Naive B cell (primary cell): Measurements from ENCODE around the gene USP33. TPM values are rescaled to one million over a fixed set of nuclear protein-coding genes. Genes with fewer than 3 reads are reported as not detected.
"Not testable (repeated sequence)": the region's sequence is repeated elsewhere in the genome, so short reads cannot be mapped to it uniquely, and the experiment has no call there.

Source experiments
- ATAC-seq, 2 donors: fragments of 150-1000 bp; cut with Tn5 transposase; 2 replicates each; pipeline ENCODE4 v1.10.0; 2021; ENCODE audit warnings: low read depth in 2 of 2, mild to moderate bottlenecking in 2 of 2, moderate library complexity in 2 of 2
- DNase-seq: peaks from one replicate; pipeline ENCODE4 v3.0.0; 2022
- H3K27ac Mint-ChIP-seq, 6 donors: one replicate each; pipeline ENCODE4 v1.8.0; 2020 to 2022; ENCODE audit warnings: mild to moderate bottlenecking in 6 of 6, mixed read lengths in 6 of 6, moderate library complexity in 5 of 6, inconsistent platforms in 2 of 6
- H3K27me3 Mint-ChIP-seq, 3 donors: one replicate each; pipeline ENCODE4 v1.8.0; 2021 to 2022; ENCODE audit warnings: mixed read lengths in 3 of 3, mild to moderate bottlenecking in 1 of 3
- H3K36me3 Mint-ChIP-seq, 2 donors: one replicate each; pipeline ENCODE4 v1.8.0; 2020 to 2022; ENCODE audit warnings: mixed read lengths in 2 of 2, inconsistent platforms in 1 of 2, mild to moderate bottlenecking in 1 of 2
- H3K4me1 Mint-ChIP-seq, 3 donors: one replicate each; pipeline ENCODE4 v1.8.0; 2020 to 2022; ENCODE audit warnings: mixed read lengths in 3 of 3, inconsistent platforms in 1 of 3, mild to moderate bottlenecking in 1 of 3, moderate library complexity in 1 of 3
- H3K4me3 Mint-ChIP-seq, 8 donors: one replicate each; pipeline ENCODE4 v1.8.0; 2020 to 2022; ENCODE audit warnings: mild to moderate bottlenecking in 8 of 8, mixed read lengths in 8 of 8, moderate library complexity in 8 of 8, inconsistent platforms in 2 of 8
- H3K9me3 Mint-ChIP-seq, 7 donors: one replicate each; pipeline ENCODE4 v1.8.0; 2020 to 2022; ENCODE audit warnings: mixed read lengths in 7 of 7, mild to moderate bottlenecking in 5 of 7, inconsistent platforms in 2 of 7, moderate library complexity in 1 of 7
- polyA plus RNA-seq, 6 donors: library from polyadenylated mRNA; unstranded; fragments of 300-500 nt; fragmentation: Illumina TruSeq; gene quantifications; one replicate each; pipeline ENCODE4 v1.2.3, GENCODE V29; 2021; ENCODE audit warnings: low read depth in 6 of 6

Gene USP33
- polyA plus RNA-seq, 6 donors from 2014 or later = 31.1 to 43.1 (median 37.6) TPM

GRCh38 chr1:77762072-77762476 lies 2.4 kb upstream of the USP33 start:
- Mint-ChIP-seq H3K27me3 (peaks cover 0 to 8% (median 0%) of the 10 kb centered on the region in 3 donors), H3K9me3 (no peaks in the 10 kb centered on the region), H3K36me3 (no peaks in the 10 kb centered on the region), H3K27ac (peak overlapping the region in 1 of 6 donors; percentile 52), H3K4me3 (peak overlapping the region in 1 of 8 donors; percentile 48), H3K4me1 (peaks cover 11 to 22% (median 13%) of the 10 kb centered on the region in 3 donors)
- ATAC-seq = no peak
- no peak for DNase-seq

- ATAC-seq (no peak), DNase-seq (no peak)
- H3K4me1 Mint-ChIP-seq = peaks cover 25 to 50% (median 40%) of the 10 kb centered on the region in 3 donors
- peak overlapping the region in 2 of 6 donors; percentile 59 to 90 for H3K27ac Mint-ChIP-seq
- H3K4me3 Mint-ChIP-seq = peak overlapping the region in 6 of 8 donors; percentile 23 to 94 (median 76)
- peaks cover 0 to 8% (median 0%) of the 10 kb centered on the region in 3 donors for H3K27me3 Mint-ChIP-seq
- H3K36me3 Mint-ChIP-seq = no peaks in the 10 kb centered on the region
- no peaks in the 10 kb centered on the region for H3K9me3 Mint-ChIP-seq
Measured at GRCh38 chr1:77757603-77758002, 2.0 kb downstream of the USP33 start.

GRCh38 chr1:77757066-77757584 lies 2.5 kb downstream of the USP33 start:
- Mint-ChIP-seq H3K9me3 (no peaks in the 10 kb centered on the region), H3K36me3 (no peaks in the 10 kb centered on the region), H3K27me3 (peaks cover 0 to 6% (median 0%) of the 10 kb centered on the region in 3 donors), H3K27ac (peak overlapping the region in 3 of 6 donors; percentile 18 to 90 (median 59)), H3K4me1 (peaks cover 25 to 50% (median 40%) of the 10 kb centered on the region in 3 donors), H3K4me3 (peak overlapping the region in 6 of 8 donors; percentile 62 to 94 (median 76))
- no peak for DNase-seq
- no peak for ATAC-seq

- Mint-ChIP-seq H3K4me3 (peak overlapping the region in 1 of 8 donors; percentile 16), H3K27ac (peak overlapping the region in 5 of 6 donors; percentile 57 to 90 (median 70)), H3K27me3 (no peaks in the 10 kb centered on the region), H3K9me3 (no peaks in the 10 kb centered on the region), H3K36me3 (no peaks in the 10 kb centered on the region), H3K4me1 (peaks cover 25 to 54% (median 40%) of the 10 kb centered on the region in 3 donors)
- DNase-seq (no peak), ATAC-seq (no peak)
Measured at GRCh38 chr1:77756052-77756754, 3.4 kb downstream of the USP33 start.

- peaks cover 32 to 52% (median 44%) of the 10 kb centered on the region in 3 donors for H3K4me1 Mint-ChIP-seq
- H3K27ac Mint-ChIP-seq = not testable (repeated sequence)
Measured at GRCh38 chr1:77749489-77749888, 10.2 kb downstream of the USP33 start.

GRCh38 chr1:77744576-77744975 lies 15.1 kb downstream of the USP33 start:
- Mint-ChIP-seq H3K4me3 (no peak overlapping the region), H3K27me3 (no peaks in the 10 kb centered on the region), H3K27ac (no peak overlapping the region), H3K36me3 (peaks cover 0 to 8% of the 10 kb centered on the region in 2 donors), H3K4me1 (peaks cover 25 to 40% (median 33%) of the 10 kb centered on the region in 3 donors), H3K9me3 (no peaks in the 10 kb centered on the region)
- ATAC-seq = no peak
- DNase-seq = no peak

More at GRCh38 chr1:77749489-77749888, 10.2 kb downstream of the USP33 start:
- DNase-seq, H3K27me3 Mint-ChIP-seq, H3K9me3 Mint-ChIP-seq, ATAC-seq, H3K4me3 Mint-ChIP-seq, H3K36me3 Mint-ChIP-seq: not testable (repeated sequence)

GRCh38 chr1:77742011-77742555 lies 17.6 kb downstream of the USP33 start:
- H3K4me1 Mint-ChIP-seq = peaks cover 14 to 22% (median 22%) of the 10 kb centered on the region in 3 donors

GRCh38 chr1:77741316-77741715 lies 18.3 kb downstream of the USP33 start:
- Mint-ChIP-seq H3K27me3 (no peaks in the 10 kb centered on the region), H3K27ac (no peak overlapping the region), H3K4me3 (no peak overlapping the region), H3K9me3 (no peaks in the 10 kb centered on the region), H3K36me3 (peaks cover 0 to 16% of the 10 kb centered on the region in 2 donors), H3K4me1 (peaks cover 14 to 18% (median 15%) of the 10 kb centered on the region in 3 donors)
- DNase-seq = no peak
- ATAC-seq = no peak

More at GRCh38 chr1:77742011-77742555, 17.6 kb downstream of the USP33 start:
- ATAC-seq = no peak
- DNase-seq = no peak
- H3K27ac Mint-ChIP-seq = peak overlapping the region in 2 of 6 donors; percentile 60 to 66
- no peaks in the 10 kb centered on the region for H3K27me3 Mint-ChIP-seq
- no peaks in the 10 kb centered on the region for H3K9me3 Mint-ChIP-seq
- no peak overlapping the region for H3K4me3 Mint-ChIP-seq
- H3K36me3 Mint-ChIP-seq = peaks cover 0 to 16% of the 10 kb centered on the region in 2 donors

- H3K4me3 Mint-ChIP-seq = no peak overlapping the region
- DNase-seq (no peak), ATAC-seq (no peak)
- H3K27me3 Mint-ChIP-seq = no peaks in the 10 kb centered on the region
- peaks cover 0 to 2% (median 0%) of the 10 kb centered on the region in 3 donors for H3K4me1 Mint-ChIP-seq
- H3K9me3 Mint-ChIP-seq = no peaks in the 10 kb centered on the region
- H3K36me3 Mint-ChIP-seq = peaks cover 0 to 16% of the 10 kb centered on the region in 2 donors
- H3K27ac Mint-ChIP-seq = no peak overlapping the region
Measured at GRCh38 chr1:77739235-77739634, 20.4 kb downstream of the USP33 start.

- ATAC-seq = no peak
- Mint-ChIP-seq H3K9me3 (no peaks in the 10 kb centered on the region), H3K4me1 (no peaks in the 10 kb centered on the region), H3K27me3 (no peaks in the 10 kb centered on the region), H3K4me3 (no peak overlapping the region), H3K36me3 (peaks cover 20 to 24% of the 10 kb centered on the region in 2 donors), H3K27ac (peak overlapping the region in 3 of 6 donors; percentile 12 to 38 (median 29))
- DNase-seq = no peak
Measured at GRCh38 chr1:77732090-77732489, 27.6 kb downstream of the USP33 start.

GRCh38 chr1:77725706-77726105 lies 33.9 kb downstream of the USP33 start:
- no peak for ATAC-seq
- H3K9me3 Mint-ChIP-seq = no peaks in the 10 kb centered on the region
- H3K4me1 Mint-ChIP-seq = no peaks in the 10 kb centered on the region
- H3K27me3 Mint-ChIP-seq = no peaks in the 10 kb centered on the region
- DNase-seq = no peak
- peaks cover 28 to 52% of the 10 kb centered on the region in 2 donors for H3K36me3 Mint-ChIP-seq
- no peak overlapping the region for H3K4me3 Mint-ChIP-seq
- peak overlapping the region in 1 of 6 donors; percentile 69 for H3K27ac Mint-ChIP-seq

GRCh38 chr1:77718181-77718580 lies 41.5 kb downstream of the USP33 start:
- H3K4me1 Mint-ChIP-seq = no peaks in the 10 kb centered on the region
- peaks cover 29 to 41% of the 10 kb centered on the region in 2 donors for H3K36me3 Mint-ChIP-seq
- H3K27ac Mint-ChIP-seq = no peak overlapping the region
- no peak overlapping the region for H3K4me3 Mint-ChIP-seq
- no peaks in the 10 kb centered on the region for H3K27me3 Mint-ChIP-seq
- DNase-seq (no peak), ATAC-seq (no peak)
- no peaks in the 10 kb centered on the region for H3K9me3 Mint-ChIP-seq

GRCh38 chr1:77716065-77716464 lies 43.6 kb downstream of the USP33 start:
- DNase-seq = no peak
- Mint-ChIP-seq H3K36me3 (peaks cover 20% of the 10 kb centered on the region in 2 donors), H3K9me3 (no peaks in the 10 kb centered on the region)

More at GRCh38 chr1:77716065-77716464, 43.6 kb downstream of the USP33 start:
- H3K4me3 Mint-ChIP-seq = no peak overlapping the region
- no peaks in the 10 kb centered on the region for H3K27me3 Mint-ChIP-seq
- H3K27ac Mint-ChIP-seq = no peak overlapping the region
- ATAC-seq = no peak
- H3K4me1 Mint-ChIP-seq = no peaks in the 10 kb centered on the region
